AG08395 (cell line): ENCODE measurements around the gene SLC9A2.

Experiments
- DNase-seq: peaks from one replicate; pipeline ENCODE4 v3.0.0; 2012; ENCODE audit warnings: mixed read lengths, low spot score

Gene SLC9A2, protein sequence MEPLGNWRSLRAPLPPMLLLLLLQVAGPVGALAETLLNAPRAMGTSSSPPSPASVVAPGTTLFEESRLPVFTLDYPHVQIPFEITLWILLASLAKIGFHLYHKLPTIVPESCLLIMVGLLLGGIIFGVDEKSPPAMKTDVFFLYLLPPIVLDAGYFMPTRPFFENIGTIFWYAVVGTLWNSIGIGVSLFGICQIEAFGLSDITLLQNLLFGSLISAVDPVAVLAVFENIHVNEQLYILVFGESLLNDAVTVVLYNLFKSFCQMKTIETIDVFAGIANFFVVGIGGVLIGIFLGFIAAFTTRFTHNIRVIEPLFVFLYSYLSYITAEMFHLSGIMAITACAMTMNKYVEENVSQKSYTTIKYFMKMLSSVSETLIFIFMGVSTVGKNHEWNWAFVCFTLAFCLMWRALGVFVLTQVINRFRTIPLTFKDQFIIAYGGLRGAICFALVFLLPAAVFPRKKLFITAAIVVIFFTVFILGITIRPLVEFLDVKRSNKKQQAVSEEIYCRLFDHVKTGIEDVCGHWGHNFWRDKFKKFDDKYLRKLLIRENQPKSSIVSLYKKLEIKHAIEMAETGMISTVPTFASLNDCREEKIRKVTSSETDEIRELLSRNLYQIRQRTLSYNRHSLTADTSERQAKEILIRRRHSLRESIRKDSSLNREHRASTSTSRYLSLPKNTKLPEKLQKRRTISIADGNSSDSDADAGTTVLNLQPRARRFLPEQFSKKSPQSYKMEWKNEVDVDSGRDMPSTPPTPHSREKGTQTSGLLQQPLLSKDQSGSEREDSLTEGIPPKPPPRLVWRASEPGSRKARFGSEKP

DNA sequence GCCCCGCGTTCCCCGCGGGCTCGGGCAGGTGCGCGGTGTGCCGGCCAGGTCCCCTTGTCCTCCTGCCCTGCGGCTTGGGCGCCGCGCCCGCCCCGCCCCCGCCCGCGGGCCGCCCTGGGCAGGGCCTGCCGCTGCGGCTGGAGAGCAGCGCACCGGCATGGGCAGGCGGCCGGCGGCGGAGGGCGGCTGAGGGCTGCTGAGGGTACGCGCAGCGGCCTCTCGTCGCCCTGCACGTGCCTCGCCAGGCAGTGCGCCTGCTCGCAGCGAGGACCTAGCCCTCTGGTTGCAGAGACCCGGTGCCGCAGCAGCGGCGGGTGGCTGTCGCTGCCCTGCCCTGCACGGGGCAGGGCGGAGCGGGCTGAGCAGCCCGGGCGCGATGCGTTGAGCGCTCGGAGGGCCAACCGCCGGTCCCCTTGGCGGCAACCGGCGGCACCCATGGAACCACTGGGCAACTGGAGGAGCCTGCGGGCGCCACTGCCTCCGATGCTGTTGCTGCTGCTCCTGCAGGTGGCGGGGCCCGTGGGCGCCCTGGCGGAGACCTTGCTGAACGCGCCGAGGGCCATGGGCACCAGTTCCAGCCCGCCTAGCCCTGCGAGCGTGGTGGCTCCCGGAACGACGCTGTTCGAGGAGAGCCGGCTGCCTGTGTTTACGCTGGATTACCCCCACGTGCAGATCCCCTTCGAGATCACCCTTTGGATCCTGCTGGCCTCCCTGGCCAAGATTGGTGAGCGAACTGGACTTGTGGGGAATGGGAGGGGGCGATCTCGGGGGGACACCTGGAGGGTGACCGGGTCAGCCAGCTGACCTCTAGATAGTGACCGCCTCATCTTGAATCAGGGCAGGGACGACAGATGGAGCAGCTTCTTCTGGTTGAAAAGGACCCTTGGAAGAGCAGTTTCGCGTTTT lies at the start of gene SLC9A2:
Gene SLC9A2 (plus strand): TSS at position 140 of the 906 bp plus-strand sequence. CDS start 296 bp downstream, at position 436.
- DNase-seq = no peak

DNA sequence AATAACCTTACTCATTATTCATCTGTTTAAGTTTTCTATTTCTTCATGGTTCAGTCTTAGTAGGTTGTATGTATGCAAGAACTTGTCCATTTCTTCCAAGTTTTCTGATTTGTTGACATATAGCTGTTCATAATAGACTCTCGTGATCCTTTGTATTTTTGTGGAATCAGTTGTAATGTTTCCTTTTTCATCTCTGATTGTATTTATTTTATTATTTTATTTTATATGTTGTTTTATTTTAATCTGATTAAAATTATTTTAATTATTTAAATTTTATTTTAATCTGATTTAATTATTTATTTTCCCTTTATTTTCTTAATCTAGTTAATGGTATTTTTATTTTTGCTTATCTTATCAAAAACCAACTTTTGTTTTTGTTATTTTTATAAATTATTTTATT lies 43.5 kb upstream of the SLC9A2 start:
- no peak for DNase-seq

DNA sequence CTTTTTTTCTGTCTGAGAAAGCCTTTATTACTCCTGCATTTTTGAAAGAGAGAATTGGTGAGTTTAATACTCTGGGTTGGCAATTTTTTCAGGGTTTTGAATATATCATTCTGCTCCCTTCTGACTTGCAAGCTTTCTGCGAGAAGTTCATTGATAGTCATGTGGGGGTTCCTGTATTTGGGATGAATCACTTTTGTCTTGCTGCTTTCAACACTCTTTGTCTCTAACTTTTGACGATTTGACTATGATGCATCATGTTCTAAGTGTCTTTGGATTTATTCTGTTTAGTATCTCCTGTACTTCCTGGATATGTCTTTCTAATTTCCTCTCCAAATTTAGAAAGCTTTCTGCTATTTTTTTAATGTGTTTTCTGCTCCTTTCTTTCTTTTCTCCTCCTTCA lies 41.0 kb upstream of the SLC9A2 start:
- no peak for DNase-seq

DNA sequence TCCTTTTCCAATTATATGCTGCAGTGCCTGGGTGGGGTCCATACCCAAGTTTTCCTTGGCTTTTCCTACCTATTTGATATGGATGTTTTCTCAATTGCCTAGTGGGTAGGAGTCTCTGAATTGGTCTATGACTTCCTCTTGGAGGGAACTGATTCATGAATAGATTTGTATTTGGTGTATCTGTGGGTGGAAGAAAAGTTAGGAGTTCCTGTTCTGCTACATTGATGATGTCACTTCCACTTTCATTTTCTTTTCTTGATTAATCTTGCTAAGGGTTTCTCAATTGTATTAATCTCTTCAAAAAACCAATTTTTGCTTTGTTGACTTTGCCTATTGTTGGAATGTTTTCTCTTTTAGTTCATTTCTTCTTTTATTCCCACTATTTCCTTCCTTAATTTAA lies 37.4 kb upstream of the SLC9A2 start:
- DNase-seq = no peak

DNA sequence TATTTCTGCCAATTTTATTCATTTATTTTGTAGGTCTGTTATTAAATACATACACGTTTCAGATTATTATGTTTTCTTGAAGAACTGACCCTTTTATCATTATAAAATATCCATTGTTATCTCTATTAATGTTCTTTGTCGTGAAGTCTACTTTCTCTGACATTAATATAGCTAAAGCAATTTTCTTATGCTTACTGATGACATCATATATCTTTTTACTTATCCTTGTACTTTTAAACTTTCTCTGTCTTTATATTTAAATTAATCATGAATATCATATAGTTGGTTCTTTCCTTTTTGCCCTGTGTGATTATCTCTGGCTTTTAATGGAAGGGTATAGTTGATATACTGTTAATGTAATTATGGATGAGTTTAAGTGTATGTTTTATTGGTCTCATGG lies 36.5 kb upstream of the SLC9A2 start:
- DNase-seq = no peak

- DNase-seq = no peak
Measured at GRCh38 chr2:102585847-102586404, 33.4 kb upstream of the SLC9A2 start.

- DNase-seq = no peak
Measured at GRCh38 chr2:102588213-102588939, 31.0 kb upstream of the SLC9A2 start.

DNA sequence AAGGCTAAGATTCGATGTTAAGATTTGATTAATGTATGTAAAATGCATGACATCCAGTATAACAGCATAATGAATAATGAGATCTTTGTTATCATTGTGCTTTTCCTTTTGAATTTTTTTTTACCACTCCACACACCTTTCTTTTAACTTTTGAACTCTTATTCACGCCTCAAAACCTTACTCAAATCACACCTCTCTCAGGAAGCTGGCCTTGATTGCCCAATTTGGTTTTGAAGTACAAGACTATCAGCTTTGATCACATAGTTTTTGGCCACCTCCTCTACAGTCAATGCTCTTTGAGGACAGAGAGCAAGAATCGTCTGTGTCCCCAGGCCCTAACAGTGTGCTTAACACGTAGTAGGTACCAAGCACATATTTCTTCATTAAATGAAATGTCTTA lies 29.9 kb upstream of the SLC9A2 start:
- DNase-seq = no peak

- DNase-seq = no peak
Measured at GRCh38 chr2:102591491-102592045, 27.8 kb upstream of the SLC9A2 start.

DNA sequence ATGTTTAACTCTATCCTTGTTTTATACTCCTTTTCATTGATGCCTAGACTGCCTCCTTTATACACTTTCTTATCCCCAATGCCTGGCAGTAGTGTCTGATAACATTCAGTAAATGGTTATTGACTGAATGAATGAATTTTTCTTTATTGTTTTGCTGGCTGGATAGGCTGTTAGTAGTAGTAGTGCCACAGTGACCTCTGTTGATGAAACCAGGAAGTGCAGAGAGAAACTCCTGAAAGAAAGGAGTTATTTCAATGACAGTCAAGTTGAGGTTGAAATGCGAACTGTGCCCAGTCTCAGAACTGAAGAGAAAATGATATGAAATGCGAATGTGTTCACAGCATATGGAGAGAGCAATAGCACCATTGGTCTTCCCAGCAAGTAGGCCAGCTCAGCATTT lies 26.8 kb upstream of the SLC9A2 start:
- no peak for DNase-seq

- DNase-seq = no peak
Measured at GRCh38 chr2:102593516-102593915, 25.8 kb upstream of the SLC9A2 start.

DNA sequence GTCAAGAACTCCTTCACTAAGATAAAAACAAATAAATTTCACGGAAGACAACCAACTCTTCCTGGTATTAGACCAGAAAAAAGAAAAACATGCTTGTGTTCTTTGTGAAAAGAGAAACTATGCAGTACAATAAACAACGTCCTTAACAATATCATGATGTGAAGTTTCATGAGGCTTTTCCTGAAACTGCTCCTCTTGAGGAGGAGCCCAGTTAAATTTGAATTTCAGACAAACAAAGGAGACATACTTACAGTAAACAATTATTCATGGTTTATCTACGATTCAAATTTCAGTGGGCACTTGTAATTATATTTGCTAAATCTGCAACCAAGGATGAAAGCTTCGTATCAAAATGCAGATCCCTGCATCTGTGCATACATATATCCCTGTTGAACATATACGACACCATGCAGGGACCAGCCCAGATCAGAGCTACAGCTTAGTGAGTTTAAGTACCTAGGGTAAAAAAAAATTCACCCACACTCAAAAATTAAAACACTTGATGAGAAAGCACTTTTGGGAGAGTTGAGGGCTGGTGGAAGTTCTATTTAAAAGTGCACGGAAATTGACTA lies 24.8 kb upstream of the SLC9A2 start:
- DNase-seq = no peak

DNA sequence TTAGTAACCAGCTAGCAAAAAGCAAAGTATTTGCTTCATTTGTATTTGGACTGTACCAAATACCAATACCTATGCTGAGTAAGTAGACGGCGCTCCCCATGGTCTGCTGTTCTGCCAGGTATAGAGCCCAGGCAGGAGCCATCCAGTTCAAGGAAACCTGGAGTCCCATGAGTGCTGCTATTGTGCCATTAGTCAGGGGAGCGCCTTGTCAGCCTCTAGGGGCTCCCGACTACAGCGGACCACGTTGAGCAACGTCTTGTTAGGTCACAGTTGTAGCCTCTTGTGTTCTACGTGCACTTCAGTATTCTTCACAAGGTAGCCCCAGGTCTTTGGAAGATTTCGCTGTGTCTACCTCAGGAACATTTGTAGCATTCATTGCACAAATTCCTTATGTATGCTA lies 21.6 kb upstream of the SLC9A2 start:
- DNase-seq = no peak

GRCh38 chr2:102599486-102599885 lies 19.9 kb upstream of the SLC9A2 start:
- no peak for DNase-seq

DNA sequence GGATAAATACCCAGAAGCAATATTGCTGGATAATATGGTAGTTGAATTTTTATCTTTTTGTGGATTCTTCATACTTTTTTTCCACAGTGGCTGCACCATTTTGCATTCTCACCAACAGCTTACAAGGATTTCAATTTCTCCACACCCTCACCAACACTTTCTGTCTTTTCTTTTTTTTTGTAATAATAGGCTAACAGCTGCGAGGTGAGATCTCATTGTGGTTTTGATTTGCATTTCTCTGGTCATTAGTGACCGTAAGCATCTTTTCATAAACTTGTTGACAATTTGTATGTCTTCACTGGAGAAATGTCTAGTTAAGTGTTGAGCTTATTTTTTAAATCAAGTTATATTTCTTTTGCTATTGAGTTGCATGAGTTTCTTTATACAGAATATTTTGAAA lies 17.6 kb upstream of the SLC9A2 start:
- DNase-seq = no peak

DNA sequence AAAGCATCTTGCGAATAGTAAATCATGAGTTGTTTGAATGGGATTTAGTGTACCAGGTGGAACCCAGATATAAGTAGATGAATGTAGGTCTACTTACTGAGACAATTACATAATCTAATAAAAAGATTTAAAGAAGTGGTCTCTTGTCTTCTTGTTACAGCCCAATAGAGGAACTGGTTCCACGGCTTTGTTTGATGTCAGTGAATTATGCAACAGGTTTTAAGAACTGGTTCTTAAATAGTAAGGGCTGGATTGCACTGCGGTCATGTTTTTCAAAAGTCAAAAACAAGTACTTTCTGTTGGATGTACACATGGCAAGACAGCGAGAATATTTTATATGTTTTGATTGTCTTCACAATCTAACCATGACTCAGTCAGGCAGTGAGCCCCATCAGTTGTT lies 15.4 kb upstream of the SLC9A2 start:
- DNase-seq = no peak

GRCh38 chr2:102604769-102605168 lies 14.6 kb upstream of the SLC9A2 start:
- DNase-seq = no peak

GRCh38 chr2:102606353-102606752 lies 13.0 kb upstream of the SLC9A2 start:
- DNase-seq = no peak

- DNase-seq = peak; percentile 85
Measured at GRCh38 chr2:102615620-102616436, 3.5 kb upstream of the SLC9A2 start.
